K562 (cell line): ENCODE results near the gene HDAC10. TPM values are rescaled to one million over a fixed set of nuclear protein-coding genes. Genes with fewer than 3 reads are reported as not detected.

Experiments
- ATAC-seq: fragments of 200-7000 bp; cut with Tn5 transposase; 3 replicates; pipeline ENCODE4 v1.9.1; 2020; ENCODE audit warnings: moderate library complexity
- BruUV-seq: library from RNA; stranded (reverse); fragments of 400-500 nt; replicated peaks from 2 replicates; lab custom pipeline; 2021; lab: Mats Ljungman, UMichigan
- CTCF ChIA-PET: fragments of 300-600 bp; formaldehyde crosslinking; extraction: SDS; loops from one replicate; lab custom pipeline; 2021; ENCODE audit warnings: low intra/inter-chr PET ratio; lab: Yijun Ruan, JAX
- POLR2A ChIA-PET: fragments of 300-600, 350-650 bp; sonication (Branson Sonifier 250); formaldehyde crosslinking; extraction: SDS; loops from one replicate; lab custom pipeline; 2021; ENCODE audit warnings: antibody characterized with exemption, inconsistent platforms; lab: Yijun Ruan, JAX
- DNase-seq, 4 experiments: peaks; one replicate each; pipeline versions ENCODE4 v3.0.0 to v3.0.0-alpha.2; 2011 to 2018; ENCODE audit warnings: low spot score in 3 of 4, mixed read lengths in 3 of 4; ENCODE audit errors: extremely low read depth in 1 of 4
- FAIRE-seq: peaks from 2 replicates; lab custom pipeline; 2011; peaks lifted over from hg19 to GRCh38; lab: Jason Lieb, UNC
- H2AFZ ChIP-seq: 2 replicates; pipeline ENCODE4 v1.6.0; 2011; ENCODE audit warnings: low read depth, low read length, control low read depth, inconsistent platforms
- H3K27ac ChIP-seq: fragments of 200-600 bp; 3 replicates; pipeline ENCODE4 v1.8.0; 2011; ENCODE audit warnings: low read depth, mild to moderate bottlenecking, control low read depth, inconsistent platforms, low read length, moderate library complexity, mixed read lengths; ENCODE audit errors: extremely low read depth
- H3K27me3 ChIP-seq, 2 experiments: fragments of 300-600 bp in 1 of 2; 2 replicates in 1 of 2; 3 replicates in 1 of 2; pipeline versions ENCODE4 v1.6.0 to v1.8.0; 2011; ENCODE audit warnings: inconsistent platforms in 2 of 2, low read length in 2 of 2, mild to moderate bottlenecking in 1 of 2, mixed read lengths in 1 of 2, moderate library complexity in 1 of 2; ENCODE audit not compliant: control insufficient read depth in 2 of 2, insufficient read depth in 2 of 2
- H3K36me3 ChIP-seq: fragments of 300-600 bp; 3 replicates; pipeline ENCODE4 v1.8.0; 2011; ENCODE audit warnings: mild to moderate bottlenecking, low read length, inconsistent platforms; ENCODE audit not compliant: control insufficient read depth, insufficient read depth
- H3K4me1 ChIP-seq, 2 experiments: fragments of 200-600 bp in 1 of 2; replicated peaks in 1 of 2; 2 replicates in 1 of 2; 3 replicates in 1 of 2; pipeline versions ENCODE4 v1.5.1 to v1.8.0; 2011; ENCODE audit warnings: inconsistent platforms in 2 of 2, low read length in 2 of 2, mild to moderate bottlenecking in 1 of 2, mixed read lengths in 1 of 2, moderate library complexity in 1 of 2; ENCODE audit not compliant: control insufficient read depth in 2 of 2, insufficient read depth in 2 of 2
- H3K4me2 ChIP-seq: 2 replicates; pipeline ENCODE4 v1.6.1; 2011; ENCODE audit warnings: low read length, control low read depth, inconsistent platforms, mixed read lengths; ENCODE audit not compliant: insufficient read depth
- H3K4me3 ChIP-seq: fragments of 200-600 bp; sonication (generic), shearing (Covaris generic); 2 replicates; pipeline ENCODE4 v1.5.1; 2016; ENCODE audit warnings: control low read depth, inconsistent platforms
- H3K79me2 ChIP-seq: fragments of 200-600 bp; 3 replicates; pipeline ENCODE4 v1.8.0; 2011; ENCODE audit warnings: low read length, inconsistent platforms; ENCODE audit not compliant: control insufficient read depth, insufficient read depth
- H3K9ac ChIP-seq, 2 experiments: 2 replicates each; pipeline versions ENCODE4 v1.6.0 to v1.6.1; 2011; ENCODE audit warnings: low read depth in 2 of 2, low read length in 2 of 2, control low read depth in 1 of 2, inconsistent platforms in 1 of 2, mild to moderate bottlenecking in 1 of 2, mixed read lengths in 1 of 2; ENCODE audit not compliant: insufficient read depth in 1 of 2
- H3K9me1 ChIP-seq: one replicate; pipeline ENCODE4 v1.6.0; 2011; ENCODE audit warnings: inconsistent platforms, mild to moderate bottlenecking, low read length, moderate library complexity; ENCODE audit not compliant: control insufficient read depth, insufficient read depth
- H3K9me3 ChIP-seq: replicated peaks from 2 replicates; pipeline ENCODE4 v1.5.1; 2011; ENCODE audit warnings: low read depth, low read length, inconsistent platforms; ENCODE audit not compliant: control insufficient read depth, insufficient read depth
- H4K20me1 ChIP-seq: replicated peaks from 2 replicates; pipeline ENCODE4 v1.6.1; 2011; ENCODE audit warnings: low read length, inconsistent platforms, mixed read lengths; ENCODE audit not compliant: control insufficient read depth, insufficient read depth
- NR2C2 ChIP-seq, 2 experiments: fragments of 200-800 bp in 1 of 2; sonication (Bioruptor generic) in 1 of 2; sonication (generic) in 1 of 2; formaldehyde crosslinking in 1 of 2; IDR thresholded peaks; 2 replicates each; pipeline versions ENCODE4 v1.6.1 to v1.8.0; 2016 to 2022; ENCODE audit warnings: mild to moderate bottlenecking in 1 of 2, missing compliant biosample characterization in 1 of 2, missing genetic modification characterization in 1 of 2, missing genetic modification reagents in 1 of 2
- PCBP1 ChIP-seq: fragments of 200-400 bp; formaldehyde crosslinking; IDR thresholded peaks from 2 replicates; pipeline ENCODE4 v1.6.1; 2018; ENCODE audit warnings: mild to moderate bottlenecking, low read depth, low read length; ENCODE audit not compliant: poor library complexity, severe bottlenecking
- POLR2G ChIP-seq: fragments of 200-400 bp; formaldehyde crosslinking; IDR thresholded peaks from 2 replicates; pipeline ENCODE4 v1.6.1; 2017; ENCODE audit warnings: low read depth, mild to moderate bottlenecking, antibody characterized with exemption, low read length, moderate library complexity
- RBFOX2 ChIP-seq: fragments of 200-400 bp; formaldehyde crosslinking; IDR thresholded peaks from 2 replicates; pipeline ENCODE4 v1.6.1; 2017; ENCODE audit warnings: low read depth, mild to moderate bottlenecking, low read length, moderate library complexity
- STAT5A ChIP-seq: IDR thresholded peaks from 2 replicates; pipeline ENCODE4 v1.6.1; 2012; ENCODE audit warnings: low read length, inconsistent platforms, borderline replicate concordance
- ZBTB33 ChIP-seq: sonication (generic); formaldehyde crosslinking; IDR thresholded peaks from 2 replicates; pipeline ENCODE4 v1.8.1; 2023; ENCODE audit warnings: mild to moderate bottlenecking, missing genetic modification reagents
- WGBS: fragments of 100-300 bp; shearing (Covaris generic); methylation state at CpG from one replicate; pipeline ENCODE4 v1.1.6; 2016; ENCODE audit warnings: low coverage, mixed read lengths; ENCODE audit not compliant: insufficient coverage; ENCODE audit errors: missing lambda C conversion rate; 5-methylcytosine and 5-hydroxymethylcytosine counted together
- in situ Hi-C: fragments of 300-500 bp; cut with MboI; formaldehyde crosslinking; loops from 4 replicates; pipeline ENCODE4 v1.15.0; 2018; ENCODE audit warnings: inconsistent platforms, mixed read lengths
- intact Hi-C: fragments of 100-400 bp; cut with micrococcal nuclease; formaldehyde crosslinking; loops from 2 replicates; pipeline ENCODE4 v1.14.2; 2022
- polyA plus RNA-seq, 8 experiments: library from polyadenylated mRNA; depleted of rRNA in 4 of 8; stranded (reverse) in 5 of 8; unstranded in 3 of 8; fragments of >200 nt; fragmentation: Nextera tagmentation in 2 of 8; fragmentation: Illumina TruSeq in 1 of 8; extraction: Ambion mirVana in 2 of 8; extraction: Trizol in 1 of 8; gene quantifications; 2 replicates each; pipeline versions ENCODE4 v1.2.1 to v1.2.3, GENCODE V29; 2011 to 2014; ENCODE audit warnings: inconsistent platforms in 1 of 8, missing spikeins in 1 of 8
- total RNA-seq, 7 experiments: library from RNA; depleted of rRNA in 6 of 7; stranded (reverse); fragments of >200 nt in 6 of 7; fragmentation: Illumina TruSeq in 2 of 7; extraction: Trizol in 2 of 7; gene quantifications; 2 replicates each; pipeline versions ENCODE4 v1.2.1 to v1.2.3, GENCODE V29; 2011 to 2021; ENCODE audit warnings: low replicate concordance in 1 of 7

The HDAC10 gene
- total and polyA plus RNA-seq, 9 of the 15 experiments (the other 6 are each of a cell fraction or from before 2014, with no cell fraction given): 0.10 to 44.2 (median 6.5) TPM

- no peak overlapping the region; the same call in 2 of the 3 replicates for H3K27ac ChIP-seq
- intact Hi-C loops: no loop called here
These were observed 2.6 kb downstream of the HDAC10 start for GRCh38 chr22:50248196-50249081.

More at GRCh38 chr22:50248196-50249081, 2.6 kb downstream of the HDAC10 start:
- ATAC-seq: no peak
- in situ Hi-C loops: no loop called here
- no peak for FAIRE-seq
- no peaks in the 10 kb centered on the region for H3K27me3 ChIP-seq
- TF ChIP-seq ZBTB33 (CRISPR knock-in tag) (peak; percentile 49; the same call in 1 of the 2 replicates), POLR2G (peak; percentile 68), STAT5A (no peak), PCBP1 (peak; percentile 20), NR2C2 (CRISPR knock-in tag; IDR thresholded peaks at IDR 0.05) (no peak), NR2C2 (tag; IDR thresholded peaks at IDR 0.05) (no peak), RBFOX2 (peak; percentile 53)
- no peak overlapping the region for H3K4me2 ChIP-seq
- H2AFZ ChIP-seq: no peak overlapping the region
- no peaks in the 10 kb centered on the region for H3K9me3 ChIP-seq
- H3K79me2 ChIP-seq: peaks cover 44% of the 10 kb centered on the region
- H3K4me1 ChIP-seq: peaks cover 9 to 79% of the 10 kb centered on the region in 2 experiments
- no peak for DNase-seq
- H4K20me1 ChIP-seq: peaks cover 7% of the 10 kb centered on the region
- ChIA-PET CTCF (no interaction called here), POLR2A (interaction anchor here (0.6 kb wide), 1 partner anchor 14 kb away, joined by 3 read pairs; no protein-coding TSS in a partner anchor)
- BruUV-seq: no TSS peak
- peaks cover 45% of the 10 kb centered on the region; the same call in 2 of the 3 replicates for H3K36me3 ChIP-seq
- WGBS: 75% methylated on average over 6 of the region's 29 CpGs
- H3K4me3 ChIP-seq: no peak overlapping the region
- H3K9ac ChIP-seq: peak overlapping the region in 1 of 2 experiments; percentile 71; a peak in 2 of 4 replicates
- H3K9me1 ChIP-seq: no peaks in the 10 kb centered on the region
